NCI-H2107 treated with DMSO at 0.1 percent for 48 hours (cell line): ENCODE data around the gene KCNE4.

Experiments used
- DNase-seq: peaks from one replicate; lab custom pipeline; 2025; ENCODE audit not compliant: unreplicated experiment; lab: John Stamatoyannopoulos, UW

KCNE4 gene

GRCh38 chr2:223040527-223040926 is 11.5 kb upstream of the KCNE4 start:
- DNase-seq: no peak

GRCh38 chr2:223041527-223042109 is 10.4 kb upstream of the KCNE4 start:
- no peak for DNase-seq

- DNase-seq: no peak
Observed at GRCh38 chr2:223042284-223042683, 9.7 kb upstream of the KCNE4 start.

DNA sequence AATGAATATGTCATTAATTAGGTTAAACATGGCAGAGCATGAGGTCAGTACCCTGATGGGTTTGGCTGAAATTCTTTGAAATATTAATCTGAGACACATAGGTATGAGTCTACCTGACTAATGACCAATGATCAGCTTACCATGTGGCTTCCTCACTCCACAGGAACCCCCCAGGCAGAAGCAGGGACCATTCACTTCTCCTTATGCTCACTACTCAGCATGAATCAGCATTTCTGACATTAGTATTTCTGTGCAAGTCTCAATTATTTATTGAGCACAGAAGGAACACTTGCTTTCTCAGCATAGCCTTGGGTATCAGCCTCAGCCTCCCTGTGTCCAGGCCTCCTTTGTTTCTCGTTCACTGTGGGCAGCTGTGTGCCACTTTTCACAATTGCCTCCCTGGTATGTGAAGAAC is 9.3 kb upstream of the KCNE4 start:
- no peak for DNase-seq

GRCh38 chr2:223043164-223043941 is 8.6 kb upstream of the KCNE4 start:
- no peak for DNase-seq

- DNase-seq: no peak
Observed at GRCh38 chr2:223044092-223044836, 7.7 kb upstream of the KCNE4 start.

- DNase-seq: no peak
Observed at GRCh38 chr2:223044916-223045700, 6.9 kb upstream of the KCNE4 start.

GRCh38 chr2:223046470-223047040 is 5.4 kb upstream of the KCNE4 start:
- no peak for DNase-seq

DNA sequence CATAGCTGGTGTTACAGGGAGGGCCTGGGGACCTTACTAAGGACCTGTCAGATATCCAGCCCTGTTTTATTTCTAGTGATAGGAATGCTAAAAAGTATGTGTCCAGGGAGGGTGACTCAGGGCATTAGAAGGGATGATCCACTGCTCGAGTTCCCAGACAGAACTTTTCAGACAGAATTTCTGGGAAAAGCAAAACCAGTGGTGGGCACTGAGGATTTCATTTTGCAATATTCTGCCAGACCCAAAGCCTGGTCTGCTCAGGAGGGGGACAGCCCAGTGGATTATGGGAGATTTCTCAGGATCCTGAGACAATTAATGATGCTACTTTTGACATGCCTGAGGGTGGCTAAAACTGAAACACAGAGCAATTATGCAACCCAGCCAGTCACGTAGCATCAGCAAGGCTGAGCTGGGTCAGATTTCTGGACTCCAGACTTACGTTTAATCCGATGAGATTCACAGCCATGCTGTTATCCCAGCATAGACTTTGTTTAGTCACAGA is 4.7 kb upstream of the KCNE4 start:
- no peak for DNase-seq

DNA sequence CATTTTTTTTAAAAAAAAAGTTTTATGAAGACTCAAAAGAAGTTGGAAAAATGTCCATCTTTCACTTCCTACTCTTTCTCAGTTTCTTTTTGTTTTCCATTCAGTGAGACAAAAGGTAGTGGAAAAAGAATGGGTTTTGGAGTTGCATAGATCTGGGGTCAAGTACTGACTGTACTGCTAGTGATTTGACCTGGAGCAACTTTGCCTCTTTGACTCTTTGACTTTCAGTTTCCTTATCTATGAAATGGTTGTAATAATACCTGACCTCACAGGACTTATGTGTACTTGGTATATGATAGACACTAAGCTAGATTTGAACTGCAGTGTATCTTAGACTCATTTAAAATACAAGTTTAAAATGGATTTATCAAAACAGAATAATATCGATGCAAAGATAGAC is 3.5 kb upstream of the KCNE4 start:
- no peak for DNase-seq

DNA sequence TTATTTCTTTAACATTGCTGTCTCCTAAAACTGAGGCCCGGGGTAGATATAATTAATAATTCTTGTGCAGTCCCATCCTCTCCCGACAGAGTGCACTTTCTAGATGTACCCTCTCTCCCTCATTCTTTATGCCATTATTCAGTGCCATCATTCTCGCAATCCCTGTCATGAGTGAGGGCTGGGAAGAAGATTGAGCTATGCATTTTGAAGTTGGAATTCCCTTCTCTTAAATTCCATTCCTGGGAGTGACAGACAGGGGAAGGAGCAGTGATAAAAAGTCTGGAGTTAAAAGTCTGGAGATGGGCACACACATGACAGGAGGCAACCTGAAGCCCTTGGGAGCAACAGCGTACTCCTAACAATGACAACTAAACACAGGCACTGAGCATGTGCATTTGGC is 2.6 kb upstream of the KCNE4 start:
- DNase-seq: no peak

- DNase-seq: no peak
Observed at GRCh38 chr2:223050188-223050587, 1.8 kb upstream of the KCNE4 start.

GRCh38 chr2:223050900-223051504 is 988 bp upstream of the KCNE4 start:
- no peak for DNase-seq

DNA sequence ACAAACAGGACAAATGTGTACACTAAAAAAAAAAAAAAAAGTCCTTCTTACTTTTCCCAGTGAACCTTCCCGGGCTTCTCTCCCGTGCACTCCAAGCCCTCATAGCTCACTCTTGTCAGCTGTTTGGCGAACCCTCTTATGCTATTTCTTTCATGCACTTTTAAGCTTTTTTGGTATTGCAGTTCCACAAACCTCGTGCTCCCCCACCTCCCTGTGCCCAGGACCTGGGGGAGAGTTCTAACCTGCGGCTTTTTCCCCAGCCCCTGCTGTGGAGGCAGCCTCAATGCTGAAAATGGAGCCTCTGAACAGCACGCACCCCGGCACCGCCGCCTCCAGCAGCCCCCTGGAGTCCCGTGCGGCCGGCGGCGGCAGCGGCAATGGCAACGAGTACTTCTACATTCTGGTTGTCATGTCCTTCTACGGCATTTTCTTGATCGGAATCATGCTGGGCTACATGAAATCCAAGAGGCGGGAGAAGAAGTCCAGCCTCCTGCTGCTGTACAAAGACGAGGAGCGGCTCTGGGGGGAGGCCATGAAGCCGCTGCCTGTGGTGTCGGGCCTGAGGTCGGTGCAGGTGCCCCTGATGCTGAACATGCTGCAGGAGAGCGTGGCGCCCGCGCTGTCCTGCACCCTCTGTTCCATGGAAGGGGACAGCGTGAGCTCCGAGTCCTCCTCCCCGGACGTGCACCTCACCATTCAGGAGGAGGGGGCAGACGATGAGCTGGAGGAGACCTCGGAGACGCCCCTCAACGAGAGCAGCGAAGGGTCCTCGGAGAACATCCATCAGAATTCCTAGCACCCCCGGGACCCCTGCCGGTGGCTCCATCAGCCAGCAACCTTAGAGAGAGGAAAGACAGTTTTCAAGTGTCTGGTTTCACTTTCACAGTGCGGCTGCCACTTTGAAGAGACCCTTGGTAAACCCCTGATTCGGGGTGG is 826 bp downstream of the KCNE4 start:
- no peak for DNase-seq

DNA sequence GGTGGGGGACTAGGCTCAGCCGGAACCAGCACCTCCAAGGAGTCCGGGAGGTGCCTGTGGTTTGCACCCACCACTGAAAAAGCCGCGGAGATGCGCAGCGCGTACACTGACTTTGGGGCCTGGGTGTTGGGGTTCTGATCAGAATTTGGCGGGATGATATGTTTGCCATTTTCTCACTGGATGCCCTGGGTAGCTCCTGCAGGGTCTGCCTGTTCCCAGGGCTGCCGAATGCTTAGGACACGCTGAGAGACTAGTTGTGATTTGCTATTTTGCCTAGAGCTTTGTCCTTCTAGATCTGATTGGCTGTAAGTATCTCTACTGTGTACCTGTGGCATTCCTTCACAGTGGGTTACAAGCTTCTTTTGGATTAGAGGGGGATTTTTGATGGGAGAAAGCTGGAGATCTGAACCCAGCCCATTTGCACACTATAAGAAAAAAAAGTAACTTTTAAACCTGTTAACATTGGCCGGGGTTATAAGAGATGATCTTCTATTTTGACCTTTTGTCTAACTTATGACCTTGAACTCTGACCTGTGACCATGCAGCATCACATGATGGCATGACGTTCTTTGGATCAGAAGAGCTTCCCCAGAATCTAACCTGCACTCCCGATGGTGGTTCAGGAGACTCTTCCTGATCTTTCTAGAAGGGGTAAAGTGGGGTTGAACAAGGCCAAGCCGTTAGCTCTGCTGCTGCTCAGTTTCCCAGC is 1.6 kb downstream of the KCNE4 start:
- no peak for DNase-seq

DNA sequence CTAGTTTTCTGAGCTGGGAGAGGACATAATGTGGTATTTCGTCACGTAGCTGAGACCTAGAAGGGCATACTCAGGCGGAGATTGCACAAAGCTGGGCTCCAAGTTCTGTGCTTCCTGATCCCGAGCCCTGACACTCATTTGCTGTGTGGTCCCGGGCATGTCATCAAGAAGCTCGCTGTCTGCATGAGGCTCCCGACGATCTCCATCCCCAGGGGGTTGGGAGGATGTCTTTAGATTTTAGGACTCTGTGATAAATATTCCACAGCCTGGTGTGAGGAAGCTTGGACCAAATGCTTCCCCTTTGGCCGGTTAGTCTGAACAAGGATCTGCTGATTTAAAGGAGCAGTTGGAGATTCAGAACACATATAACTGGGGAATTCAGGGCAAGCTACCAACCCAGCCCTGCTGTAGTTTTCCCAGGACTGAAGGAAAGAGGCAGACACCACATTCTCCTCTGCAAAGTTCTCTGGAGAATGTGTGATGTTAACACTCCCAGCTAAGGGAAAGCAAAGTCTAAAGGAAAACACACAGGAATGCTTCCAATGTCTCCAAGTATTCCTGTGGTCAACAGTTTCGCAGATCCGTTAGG is 2.3 kb downstream of the KCNE4 start:
- DNase-seq: no peak

DNA sequence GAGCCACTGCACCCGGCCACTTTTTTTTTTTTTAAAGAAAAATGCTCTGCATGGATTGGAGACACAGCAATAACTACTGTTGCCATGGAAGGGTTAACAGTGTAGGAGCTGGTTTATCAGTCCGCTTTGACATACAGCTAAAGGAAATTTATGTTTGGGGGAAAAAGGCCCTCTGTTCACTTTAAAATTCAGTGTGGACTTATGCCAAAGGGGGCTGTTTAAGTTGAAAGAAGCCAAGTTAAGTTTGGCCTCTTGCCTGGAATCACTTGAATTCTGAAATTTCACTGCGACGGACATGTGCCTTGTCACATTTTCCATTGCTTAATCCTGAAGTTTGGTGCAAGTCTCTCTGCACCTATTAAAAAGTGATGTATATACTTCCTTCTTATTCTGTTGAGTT is 3.1 kb downstream of the KCNE4 start:
- no peak for DNase-seq

- no peak for DNase-seq
Observed at GRCh38 chr2:223055836-223056235, 3.8 kb downstream of the KCNE4 start.
